ENCODE measurements around the gene ACSL1.
"Not testable (repeated sequence)": the region's sequence is repeated elsewhere in the genome, so short reads cannot be mapped to it uniquely, and the experiment has no call there.

ACSL1 gene

GRCh38 chr4:184748251-184748652 is 77.5 kb downstream of the ACSL1 start:
- H3K4me3 ChIP-seq (replicated peaks in 1 of 2; ENCODE audit: low read depth in 2 of 2, low read length in 2 of 2) = no peak overlapping the region
- no peak for TF ChIP-seq CTCF (IDR thresholded peaks at IDR 0.05; ENCODE audit: low read depth, low read length)
- no peak for DNase-seq (ENCODE audit: low read depth in 2 of 2)

GRCh38 chr4:184747034-184747830 is 78.5 kb downstream of the ACSL1 start:
- no peak overlapping the region for H3K4me3 ChIP-seq (replicated peaks in 1 of 2; ENCODE audit: low read depth in 2 of 2, low read length in 2 of 2)
- no peak for DNase-seq (ENCODE audit: low read depth in 2 of 2)

GRCh38 chr4:184745831-184746795 is 79.7 kb downstream of the ACSL1 start:
- H3K4me3 ChIP-seq (replicated peaks in 1 of 2; ENCODE audit: low read depth in 2 of 2, low read length in 2 of 2) = no peak overlapping the region
- peak; percentile 91 to 97 for DNase-seq (ENCODE audit: low read depth in 2 of 2)
- TF ChIP-seq CTCF (IDR thresholded peaks at IDR 0.05; ENCODE audit: low read depth, low read length) = peak; percentile 78

More at GRCh38 chr4:184747034-184747830, 78.5 kb downstream of the ACSL1 start:
- no peak for TF ChIP-seq CTCF (IDR thresholded peaks at IDR 0.05; ENCODE audit: low read depth, low read length)

- no peak for DNase-seq (ENCODE audit: low read depth in 2 of 2)
- no peak overlapping the region for H3K4me3 ChIP-seq (replicated peaks in 1 of 2; ENCODE audit: low read depth in 2 of 2, low read length in 2 of 2)
- no peak for TF ChIP-seq CTCF (IDR thresholded peaks at IDR 0.05; ENCODE audit: low read depth, low read length)
Measured at GRCh38 chr4:184744236-184744635, 81.5 kb downstream of the ACSL1 start.

DNA sequence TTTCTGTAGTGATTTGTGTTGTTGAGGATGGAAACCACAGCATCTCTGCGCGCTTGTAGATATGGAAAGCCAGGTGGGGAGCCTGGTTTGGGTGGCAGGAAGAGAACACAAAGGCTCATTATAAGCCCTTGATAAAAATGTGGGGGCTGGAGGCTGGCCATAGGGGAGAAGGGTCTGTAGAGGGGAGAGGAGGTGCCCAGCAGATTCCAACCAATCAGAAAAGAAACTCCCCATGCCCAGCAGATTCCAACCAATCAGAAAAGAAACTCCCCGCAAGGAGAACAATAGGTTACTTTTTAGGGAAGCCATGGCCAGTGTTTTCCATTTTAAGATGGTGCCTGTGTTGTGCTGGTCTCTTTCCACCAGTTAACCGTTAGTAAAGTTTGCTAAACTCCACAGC is 82.1 kb downstream of the ACSL1 start:
- no peak for TF ChIP-seq CTCF (IDR thresholded peaks at IDR 0.05; ENCODE audit: low read depth, low read length)
- no peak overlapping the region for H3K4me3 ChIP-seq (replicated peaks in 1 of 2; ENCODE audit: low read depth in 2 of 2, low read length in 2 of 2)
- DNase-seq (ENCODE audit: low read depth in 2 of 2) = no peak

GRCh38 chr4:184741651-184742050 is 84.1 kb downstream of the ACSL1 start:
- not testable (repeated sequence) for H3K4me3 ChIP-seq (replicated peaks in 1 of 2; ENCODE audit: low read depth in 2 of 2, low read length in 2 of 2); DNase-seq (ENCODE audit: low read depth in 2 of 2)

DNA sequence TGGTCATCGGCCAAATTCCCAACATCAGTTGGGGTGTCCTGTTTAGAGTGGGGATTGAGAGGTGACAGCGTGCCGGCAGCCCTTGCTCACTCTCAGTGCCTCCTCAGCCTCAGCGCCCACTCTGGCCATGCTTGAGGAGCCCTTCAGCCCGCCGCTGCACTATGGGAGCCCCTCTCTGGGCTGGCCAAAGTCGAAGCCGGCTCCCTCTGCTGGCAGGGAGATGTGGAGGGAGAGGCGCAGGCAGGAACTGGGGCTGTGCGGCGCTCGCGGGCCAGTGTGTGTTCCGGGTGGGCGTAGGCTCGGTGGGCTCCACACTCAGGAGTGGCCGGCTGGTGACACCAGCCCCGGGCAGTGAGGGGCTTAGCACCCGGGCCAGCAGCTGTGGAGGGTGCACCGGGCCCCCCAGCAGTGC is 84.8 kb downstream of the ACSL1 start:
- no peak for DNase-seq (ENCODE audit: low read depth in 2 of 2)
- H3K4me3 ChIP-seq (replicated peaks in 1 of 2; ENCODE audit: low read depth in 2 of 2, low read length in 2 of 2) = no peak overlapping the region
- no peak for TF ChIP-seq CTCF (IDR thresholded peaks at IDR 0.05; ENCODE audit: low read depth, low read length)

DNA sequence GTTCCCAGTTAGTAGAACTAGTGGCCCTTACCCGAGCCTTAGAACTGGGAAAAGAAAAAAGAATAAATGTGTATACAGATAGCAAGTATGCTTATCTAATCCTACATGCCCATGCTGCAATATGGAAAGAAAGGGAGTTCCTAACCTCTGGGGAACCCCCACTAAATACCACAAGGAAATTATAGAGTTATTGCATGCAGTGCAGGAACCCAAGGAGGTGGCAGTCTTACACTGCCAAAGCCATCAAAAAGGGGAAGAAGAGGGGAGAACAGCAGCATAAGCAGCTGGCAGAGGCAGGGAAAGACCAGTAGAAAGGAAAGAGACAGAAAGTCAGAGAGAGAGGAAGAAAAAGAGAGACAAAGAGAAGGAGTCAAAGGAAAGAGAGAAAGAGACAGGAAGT is 86.2 kb downstream of the ACSL1 start:
- DNase-seq (ENCODE audit: low read depth in 2 of 2); H3K4me3 ChIP-seq (replicated peaks in 1 of 2; ENCODE audit: low read depth in 2 of 2, low read length in 2 of 2): not testable (repeated sequence)
